Endothelial cell of umbilical vein (primary cell): ENCODE measurements around the gene CMTM6. TPM values are rescaled to one million over a fixed set of nuclear protein-coding genes. Genes with fewer than 3 reads are reported as not detected.

Experiments used
- BruUV-seq: library from RNA; stranded (reverse); fragments of 400-500 nt; replicated peaks from 2 replicates; lab custom pipeline; 2021; lab: Mats Ljungman, UMichigan
- CTCF ChIA-PET: fragments of 300-600, 350-600 bp; sonication (Branson Sonifier 250); formaldehyde crosslinking; loops from one replicate; lab custom pipeline; 2021; ENCODE audit warnings: antibody characterized with exemption, inconsistent platforms; lab: Charles Lee
- POLR2A ChIA-PET: fragments of 300-600, 350-600 bp; sonication (Branson Sonifier 250); formaldehyde crosslinking; loops from one replicate; lab custom pipeline; 2021; ENCODE audit warnings: antibody characterized with exemption, inconsistent platforms; lab: Charles Lee
- DNase-seq: peaks from one replicate; pipeline ENCODE4 v3.0.0-alpha.2; 2011; ENCODE audit warnings: low read depth, low spot score
- FAIRE-seq: peaks from 2 replicates; lab custom pipeline; 2011; peaks lifted over from hg19 to GRCh38; lab: Jason Lieb, UNC
- H2AFZ ChIP-seq: 2 replicates; pipeline ENCODE4 v1.6.0; 2012; ENCODE audit warnings: low read depth, low read length, control low read depth, inconsistent platforms
- H3K27ac ChIP-seq: 2 replicates; pipeline ENCODE4 v1.5.1; 2011; ENCODE audit warnings: low read depth, mild to moderate bottlenecking, control low read depth, low read length, moderate library complexity; ENCODE audit not compliant: insufficient read depth
- H3K27me3 ChIP-seq, 2 experiments: 2 replicates each; pipeline versions ENCODE4 v1.6.0 to v1.6.1; 2011; ENCODE audit warnings: low read length in 2 of 2, mixed read lengths in 1 of 2; ENCODE audit not compliant: control insufficient read depth in 2 of 2, insufficient read depth in 2 of 2
- H3K36me3 ChIP-seq, 2 experiments: 2 replicates in 1 of 2; 3 replicates in 1 of 2; pipeline ENCODE4 v1.5.1; 2011; ENCODE audit warnings: low read length in 2 of 2, mild to moderate bottlenecking in 1 of 2, moderate library complexity in 1 of 2; ENCODE audit not compliant: control insufficient read depth in 2 of 2, insufficient read depth in 2 of 2; ENCODE audit errors: extremely low read depth in 1 of 2
- H3K4me1 ChIP-seq: 3 replicates; pipeline ENCODE4 v1.5.1; 2011; ENCODE audit warnings: mild to moderate bottlenecking, low read length; ENCODE audit not compliant: control insufficient read depth, insufficient read depth; ENCODE audit errors: extremely low read depth
- H3K4me2 ChIP-seq: 2 replicates; pipeline ENCODE4 v1.6.1; 2011; ENCODE audit warnings: low read length, control low read depth, mixed read lengths; ENCODE audit not compliant: insufficient read depth
- H3K4me3 ChIP-seq, 3 experiments: fragments of 200-600 bp in 1 of 3; sonication (generic), shearing (Covaris generic) in 1 of 3; replicated peaks in 1 of 3; 2 replicates each; pipeline ENCODE4 v1.5.1; 2011 to 2016; ENCODE audit warnings: control low read depth in 3 of 3, low read length in 3 of 3, mild to moderate bottlenecking in 2 of 3, inconsistent platforms in 1 of 3, low read depth in 1 of 3, moderate library complexity in 1 of 3; ENCODE audit not compliant: insufficient read depth in 1 of 3
- H3K79me2 ChIP-seq: 2 replicates; pipeline ENCODE4 v1.6.0; 2012; ENCODE audit warnings: low read length, inconsistent platforms; ENCODE audit not compliant: control insufficient read depth, insufficient read depth
- H3K9ac ChIP-seq: replicated peaks from 2 replicates; pipeline ENCODE3; 2011; ENCODE audit warnings: low read length, control low read depth; ENCODE audit not compliant: insufficient read depth; ENCODE audit errors: extremely low read depth
- H3K9me1 ChIP-seq: replicated peaks from 3 replicates; pipeline ENCODE4 v1.6.0; 2011; ENCODE audit warnings: mild to moderate bottlenecking, low read length; ENCODE audit not compliant: control insufficient read depth, insufficient read depth; ENCODE audit errors: extremely low read depth
- H3K9me3 ChIP-seq: replicated peaks from 2 replicates; pipeline ENCODE4 v1.5.1; 2012; ENCODE audit warnings: low read length, inconsistent platforms; ENCODE audit not compliant: control insufficient read depth, insufficient read depth
- H4K20me1 ChIP-seq: replicated peaks from 2 replicates; pipeline ENCODE3; 2011; ENCODE audit warnings: mild to moderate bottlenecking, low read length; ENCODE audit not compliant: control insufficient read depth, insufficient read depth; ENCODE audit errors: extremely low read depth
- EZH2 ChIP-seq: IDR thresholded peaks from 2 replicates; pipeline ENCODE4 v1.6.1; 2012; ENCODE audit warnings: borderline replicate concordance, low read depth, mild to moderate bottlenecking, moderate library complexity, low read length, inconsistent platforms; ENCODE audit not compliant: severe bottlenecking
- FOS ChIP-seq: IDR thresholded peaks from 2 replicates; pipeline ENCODE4 v1.6.1; 2011; ENCODE audit warnings: mild to moderate bottlenecking, low read length, moderate library complexity, borderline replicate concordance; ENCODE audit not compliant: insufficient read depth
- GATA2 ChIP-seq: IDR thresholded peaks from 2 replicates; pipeline ENCODE4 v1.7.0; 2011; ENCODE audit warnings: low read depth, mild to moderate bottlenecking, moderate library complexity, mixed read lengths, low read length; ENCODE audit not compliant: insufficient read length, insufficient read depth
- JUN ChIP-seq: IDR thresholded peaks from 2 replicates; pipeline ENCODE4 v1.6.1; 2011; ENCODE audit warnings: borderline replicate concordance, low read depth; ENCODE audit not compliant: insufficient read length, insufficient read depth
- MYC ChIP-seq: IDR thresholded peaks from one replicate; pipeline ENCODE4 v1.6.1; 2011; ENCODE audit warnings: mild to moderate bottlenecking, low read depth, low read length
- POLR2A ChIP-seq: IDR thresholded peaks from 2 replicates; pipeline ENCODE4 v1.6.1; 2012; ENCODE audit warnings: low read depth, mild to moderate bottlenecking, control low read depth, low read length
- POLR2AphosphoS5 ChIP-seq: IDR thresholded peaks from 2 replicates; pipeline ENCODE4 v1.6.1; 2012; ENCODE audit warnings: low read depth, mild to moderate bottlenecking, control low read depth, low read length, moderate library complexity; ENCODE audit not compliant: insufficient read depth
- dilution Hi-C: fragments of 300-500 bp; cut with MboI; formaldehyde crosslinking; loops from one replicate; pipeline ENCODE4 v1.15.0; 2019; ENCODE audit warnings: low sequenced_read_pairs; ENCODE audit not compliant: extremely low pct_ligation_motif_present
- intact Hi-C: fragments of 100-400 bp; cut with micrococcal nuclease; formaldehyde crosslinking; loops from one replicate; pipeline ENCODE4 v1.10.0; 2022
- polyA plus RNA-seq, 4 experiments: library from polyadenylated mRNA; depleted of rRNA in 3 of 4; stranded (reverse) in 3 of 4; unstranded in 1 of 4; fragments of >200 nt; gene quantifications; 2 replicates each; pipeline versions ENCODE4 v1.2.1 to v1.2.3, GENCODE V29; 2011 to 2012; ENCODE audit warnings: missing spikeins in 1 of 4
- total RNA-seq: library from RNA; stranded (reverse); gene quantifications from 2 replicates; pipeline ENCODE4 v1.2.3, GENCODE V29; 2021
- TF ChIP-seq, protein P1 (sequence below): IDR thresholded peaks from 2 replicates; pipeline ENCODE4 v1.6.1; 2011; ENCODE audit not compliant: insufficient read depth, insufficient read length
- TF ChIP-seq, protein P2 (sequence below), 2 donors: IDR thresholded peaks; 1 replicate in 1 of 2; 2 replicates in 1 of 2; pipeline ENCODE4 v1.5.1; 2011; ENCODE audit warnings: low read length in 2 of 2, mild to moderate bottlenecking in 2 of 2, moderate library complexity in 2 of 2, control low read depth in 1 of 2, inconsistent platforms in 1 of 2, low read depth in 1 of 2; ENCODE audit not compliant: insufficient read depth in 1 of 2; ENCODE audit errors: extremely low read depth in 1 of 2

Gene CMTM6
- total and polyA plus RNA-seq, 2 donors (not counting 3 experiments of a cell fraction or from before 2014, with no cell fraction given) = 38.0 to 56.3 TPM

- Histone ChIP-seq H3K4me2 (no peak overlapping the region), H3K4me3 (no peak overlapping the region), H3K9me1 (no peaks in the 10 kb centered on the region), H3K79me2 (peaks cover 2% of the 10 kb centered on the region), H3K9ac (no peak overlapping the region), H4K20me1 (no peaks in the 10 kb centered on the region), H3K9me3 (no peaks in the 10 kb centered on the region), H3K36me3 (no peaks in the 10 kb centered on the region), H3K4me1 (peaks cover 44% of the 10 kb centered on the region), H3K27me3 (no peaks in the 10 kb centered on the region), H3K27ac (no peak overlapping the region), H2AFZ (no peak overlapping the region)
- dilution Hi-C loops (no loop called here), intact Hi-C loops (no loop called here)
- ChIA-PET CTCF (no interaction called here), POLR2A (no interaction called here)
- BruUV-seq = no TSS peak
- no peak for DNase-seq
- no peak for FAIRE-seq
- TF ChIP-seq JUN = no peak
- TF ChIP-seq, protein P1, sequence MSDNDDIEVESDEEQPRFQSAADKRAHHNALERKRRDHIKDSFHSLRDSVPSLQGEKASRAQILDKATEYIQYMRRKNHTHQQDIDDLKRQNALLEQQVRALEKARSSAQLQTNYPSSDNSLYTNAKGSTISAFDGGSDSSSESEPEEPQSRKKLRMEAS = no peak
- no peak for TF ChIP-seq FOS
- TF ChIP-seq POLR2A = no peak
- TF ChIP-seq GATA2 = no peak
- no peak for TF ChIP-seq POLR2AphosphoS5
- TF ChIP-seq, protein P2, sequence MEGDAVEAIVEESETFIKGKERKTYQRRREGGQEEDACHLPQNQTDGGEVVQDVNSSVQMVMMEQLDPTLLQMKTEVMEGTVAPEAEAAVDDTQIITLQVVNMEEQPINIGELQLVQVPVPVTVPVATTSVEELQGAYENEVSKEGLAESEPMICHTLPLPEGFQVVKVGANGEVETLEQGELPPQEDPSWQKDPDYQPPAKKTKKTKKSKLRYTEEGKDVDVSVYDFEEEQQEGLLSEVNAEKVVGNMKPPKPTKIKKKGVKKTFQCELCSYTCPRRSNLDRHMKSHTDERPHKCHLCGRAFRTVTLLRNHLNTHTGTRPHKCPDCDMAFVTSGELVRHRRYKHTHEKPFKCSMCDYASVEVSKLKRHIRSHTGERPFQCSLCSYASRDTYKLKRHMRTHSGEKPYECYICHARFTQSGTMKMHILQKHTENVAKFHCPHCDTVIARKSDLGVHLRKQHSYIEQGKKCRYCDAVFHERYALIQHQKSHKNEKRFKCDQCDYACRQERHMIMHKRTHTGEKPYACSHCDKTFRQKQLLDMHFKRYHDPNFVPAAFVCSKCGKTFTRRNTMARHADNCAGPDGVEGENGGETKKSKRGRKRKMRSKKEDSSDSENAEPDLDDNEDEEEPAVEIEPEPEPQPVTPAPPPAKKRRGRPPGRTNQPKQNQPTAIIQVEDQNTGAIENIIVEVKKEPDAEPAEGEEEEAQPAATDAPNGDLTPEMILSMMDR (IDR thresholded peaks at IDR 0.05; ENCODE audit: extremely low read depth in 1 of 2, insufficient read depth in 1 of 2, low read depth in 1 of 2, low read length in 2 of 2) = no peak
- no peak for TF ChIP-seq EZH2
- TF ChIP-seq MYC = no peak
Observed at GRCh38 chr3:32471246-32471645, 31.4 kb downstream of the CMTM6 start.
